Endothelial cell of umbilical vein (primary cell): ENCODE data around the gene COLQ. TPM values are rescaled to one million over a fixed set of nuclear protein-coding genes. Genes with fewer than 3 reads are reported as not detected.
"Not testable (repeated sequence)": the region's sequence is repeated elsewhere in the genome, so short reads cannot be mapped to it uniquely, and the experiment has no call there.

Source experiments
- BruUV-seq: library from RNA; stranded (reverse); fragments of 400-500 nt; replicated peaks from 2 replicates; lab custom pipeline; 2021; lab: Mats Ljungman, UMichigan
- CTCF ChIA-PET: fragments of 300-600, 350-600 bp; sonication (Branson Sonifier 250); formaldehyde crosslinking; loops from one replicate; lab custom pipeline; 2021; ENCODE audit warnings: antibody characterized with exemption, inconsistent platforms; lab: Charles Lee
- POLR2A ChIA-PET: fragments of 300-600, 350-600 bp; sonication (Branson Sonifier 250); formaldehyde crosslinking; loops from one replicate; lab custom pipeline; 2021; ENCODE audit warnings: antibody characterized with exemption, inconsistent platforms; lab: Charles Lee
- DNase-seq: peaks from one replicate; pipeline ENCODE4 v3.0.0-alpha.2; 2011; ENCODE audit warnings: low read depth, low spot score
- FAIRE-seq: peaks from 2 replicates; lab custom pipeline; 2011; peaks lifted over from hg19 to GRCh38; lab: Jason Lieb, UNC
- H2AFZ ChIP-seq: 2 replicates; pipeline ENCODE4 v1.6.0; 2012; ENCODE audit warnings: low read depth, low read length, control low read depth, inconsistent platforms
- H3K27ac ChIP-seq: 2 replicates; pipeline ENCODE4 v1.5.1; 2011; ENCODE audit warnings: low read depth, mild to moderate bottlenecking, control low read depth, low read length, moderate library complexity; ENCODE audit not compliant: insufficient read depth
- H3K27me3 ChIP-seq, 2 experiments: 2 replicates each; pipeline versions ENCODE4 v1.6.0 to v1.6.1; 2011; ENCODE audit warnings: low read length in 2 of 2, mixed read lengths in 1 of 2; ENCODE audit not compliant: control insufficient read depth in 2 of 2, insufficient read depth in 2 of 2
- H3K36me3 ChIP-seq, 2 experiments: 2 replicates in 1 of 2; 3 replicates in 1 of 2; pipeline ENCODE4 v1.5.1; 2011; ENCODE audit warnings: low read length in 2 of 2, mild to moderate bottlenecking in 1 of 2, moderate library complexity in 1 of 2; ENCODE audit not compliant: control insufficient read depth in 2 of 2, insufficient read depth in 2 of 2; ENCODE audit errors: extremely low read depth in 1 of 2
- H3K4me1 ChIP-seq: 3 replicates; pipeline ENCODE4 v1.5.1; 2011; ENCODE audit warnings: mild to moderate bottlenecking, low read length; ENCODE audit not compliant: control insufficient read depth, insufficient read depth; ENCODE audit errors: extremely low read depth
- H3K4me2 ChIP-seq: 2 replicates; pipeline ENCODE4 v1.6.1; 2011; ENCODE audit warnings: low read length, control low read depth, mixed read lengths; ENCODE audit not compliant: insufficient read depth
- H3K4me3 ChIP-seq, 3 experiments: fragments of 200-600 bp in 1 of 3; sonication (generic), shearing (Covaris generic) in 1 of 3; replicated peaks in 1 of 3; 2 replicates each; pipeline ENCODE4 v1.5.1; 2011 to 2016; ENCODE audit warnings: control low read depth in 3 of 3, low read length in 3 of 3, mild to moderate bottlenecking in 2 of 3, inconsistent platforms in 1 of 3, low read depth in 1 of 3, moderate library complexity in 1 of 3; ENCODE audit not compliant: insufficient read depth in 1 of 3
- H3K79me2 ChIP-seq: 2 replicates; pipeline ENCODE4 v1.6.0; 2012; ENCODE audit warnings: low read length, inconsistent platforms; ENCODE audit not compliant: control insufficient read depth, insufficient read depth
- H3K9ac ChIP-seq: replicated peaks from 2 replicates; pipeline ENCODE3; 2011; ENCODE audit warnings: low read length, control low read depth; ENCODE audit not compliant: insufficient read depth; ENCODE audit errors: extremely low read depth
- H3K9me1 ChIP-seq: replicated peaks from 3 replicates; pipeline ENCODE4 v1.6.0; 2011; ENCODE audit warnings: mild to moderate bottlenecking, low read length; ENCODE audit not compliant: control insufficient read depth, insufficient read depth; ENCODE audit errors: extremely low read depth
- H3K9me3 ChIP-seq: replicated peaks from 2 replicates; pipeline ENCODE4 v1.5.1; 2012; ENCODE audit warnings: low read length, inconsistent platforms; ENCODE audit not compliant: control insufficient read depth, insufficient read depth
- H4K20me1 ChIP-seq: replicated peaks from 2 replicates; pipeline ENCODE3; 2011; ENCODE audit warnings: mild to moderate bottlenecking, low read length; ENCODE audit not compliant: control insufficient read depth, insufficient read depth; ENCODE audit errors: extremely low read depth
- EZH2 ChIP-seq: IDR thresholded peaks from 2 replicates; pipeline ENCODE4 v1.6.1; 2012; ENCODE audit warnings: borderline replicate concordance, low read depth, mild to moderate bottlenecking, moderate library complexity, low read length, inconsistent platforms; ENCODE audit not compliant: severe bottlenecking
- FOS ChIP-seq: IDR thresholded peaks from 2 replicates; pipeline ENCODE4 v1.6.1; 2011; ENCODE audit warnings: mild to moderate bottlenecking, low read length, moderate library complexity, borderline replicate concordance; ENCODE audit not compliant: insufficient read depth
- GATA2 ChIP-seq: IDR thresholded peaks from 2 replicates; pipeline ENCODE4 v1.7.0; 2011; ENCODE audit warnings: low read depth, mild to moderate bottlenecking, moderate library complexity, mixed read lengths, low read length; ENCODE audit not compliant: insufficient read length, insufficient read depth
- JUN ChIP-seq: IDR thresholded peaks from 2 replicates; pipeline ENCODE4 v1.6.1; 2011; ENCODE audit warnings: borderline replicate concordance, low read depth; ENCODE audit not compliant: insufficient read length, insufficient read depth
- MYC ChIP-seq: IDR thresholded peaks from one replicate; pipeline ENCODE4 v1.6.1; 2011; ENCODE audit warnings: mild to moderate bottlenecking, low read depth, low read length
- POLR2A ChIP-seq: IDR thresholded peaks from 2 replicates; pipeline ENCODE4 v1.6.1; 2012; ENCODE audit warnings: low read depth, mild to moderate bottlenecking, control low read depth, low read length
- POLR2AphosphoS5 ChIP-seq: IDR thresholded peaks from 2 replicates; pipeline ENCODE4 v1.6.1; 2012; ENCODE audit warnings: low read depth, mild to moderate bottlenecking, control low read depth, low read length, moderate library complexity; ENCODE audit not compliant: insufficient read depth
- dilution Hi-C: fragments of 300-500 bp; cut with MboI; formaldehyde crosslinking; loops from one replicate; pipeline ENCODE4 v1.15.0; 2019; ENCODE audit warnings: low sequenced_read_pairs; ENCODE audit not compliant: extremely low pct_ligation_motif_present
- intact Hi-C: fragments of 100-400 bp; cut with micrococcal nuclease; formaldehyde crosslinking; loops from one replicate; pipeline ENCODE4 v1.10.0; 2022
- polyA plus RNA-seq, 4 experiments: library from polyadenylated mRNA; depleted of rRNA in 3 of 4; stranded (reverse) in 3 of 4; unstranded in 1 of 4; fragments of >200 nt; gene quantifications; 2 replicates each; pipeline versions ENCODE4 v1.2.1 to v1.2.3, GENCODE V29; 2011 to 2012; ENCODE audit warnings: missing spikeins in 1 of 4
- total RNA-seq: library from RNA; stranded (reverse); gene quantifications from 2 replicates; pipeline ENCODE4 v1.2.3, GENCODE V29; 2021
- TF ChIP-seq, protein P1 (sequence below), 2 donors: IDR thresholded peaks; 1 replicate in 1 of 2; 2 replicates in 1 of 2; pipeline ENCODE4 v1.5.1; 2011; ENCODE audit warnings: low read length in 2 of 2, mild to moderate bottlenecking in 2 of 2, moderate library complexity in 2 of 2, control low read depth in 1 of 2, inconsistent platforms in 1 of 2, low read depth in 1 of 2; ENCODE audit not compliant: insufficient read depth in 1 of 2; ENCODE audit errors: extremely low read depth in 1 of 2
- TF ChIP-seq, protein P2 (sequence below): IDR thresholded peaks from 2 replicates; pipeline ENCODE4 v1.6.1; 2011; ENCODE audit not compliant: insufficient read depth, insufficient read length

The COLQ gene
- total and polyA plus RNA-seq, 2 donors (not counting 3 experiments of a cell fraction or from before 2014, with no cell fraction given) = 2.0 to 2.3 TPM

- Histone ChIP-seq H3K27ac (peak overlapping the region; percentile 52), H3K36me3 (peaks cover 0 to 4% of the 10 kb centered on the region in 2 experiments), H3K9me1 (no peaks in the 10 kb centered on the region), H3K4me1 (peaks cover 14% of the 10 kb centered on the region), H3K79me2 (no peaks in the 10 kb centered on the region), H4K20me1 (no peaks in the 10 kb centered on the region), H3K9me3 (no peaks in the 10 kb centered on the region), H3K4me2 (peak overlapping the region; percentile 66), H3K9ac (peak overlapping the region; percentile 2), H2AFZ (peak overlapping the region; percentile 34), H3K4me3 (no peak overlapping the region), H3K27me3 (no peaks in the 10 kb centered on the region)
- dilution Hi-C loops = no loop called here
- BruUV-seq = no TSS peak
- TF ChIP-seq FOS (peak; percentile 76), POLR2A (no peak), GATA2 (peak; percentile 55), POLR2AphosphoS5 (no peak), JUN (peak; percentile 43), MYC (no peak), EZH2 (no peak)
- TF ChIP-seq, protein P1, sequence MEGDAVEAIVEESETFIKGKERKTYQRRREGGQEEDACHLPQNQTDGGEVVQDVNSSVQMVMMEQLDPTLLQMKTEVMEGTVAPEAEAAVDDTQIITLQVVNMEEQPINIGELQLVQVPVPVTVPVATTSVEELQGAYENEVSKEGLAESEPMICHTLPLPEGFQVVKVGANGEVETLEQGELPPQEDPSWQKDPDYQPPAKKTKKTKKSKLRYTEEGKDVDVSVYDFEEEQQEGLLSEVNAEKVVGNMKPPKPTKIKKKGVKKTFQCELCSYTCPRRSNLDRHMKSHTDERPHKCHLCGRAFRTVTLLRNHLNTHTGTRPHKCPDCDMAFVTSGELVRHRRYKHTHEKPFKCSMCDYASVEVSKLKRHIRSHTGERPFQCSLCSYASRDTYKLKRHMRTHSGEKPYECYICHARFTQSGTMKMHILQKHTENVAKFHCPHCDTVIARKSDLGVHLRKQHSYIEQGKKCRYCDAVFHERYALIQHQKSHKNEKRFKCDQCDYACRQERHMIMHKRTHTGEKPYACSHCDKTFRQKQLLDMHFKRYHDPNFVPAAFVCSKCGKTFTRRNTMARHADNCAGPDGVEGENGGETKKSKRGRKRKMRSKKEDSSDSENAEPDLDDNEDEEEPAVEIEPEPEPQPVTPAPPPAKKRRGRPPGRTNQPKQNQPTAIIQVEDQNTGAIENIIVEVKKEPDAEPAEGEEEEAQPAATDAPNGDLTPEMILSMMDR (IDR thresholded peaks at IDR 0.05; ENCODE audit: extremely low read depth in 1 of 2, insufficient read depth in 1 of 2, low read depth in 1 of 2, low read length in 2 of 2) = no peak
- TF ChIP-seq, protein P2, sequence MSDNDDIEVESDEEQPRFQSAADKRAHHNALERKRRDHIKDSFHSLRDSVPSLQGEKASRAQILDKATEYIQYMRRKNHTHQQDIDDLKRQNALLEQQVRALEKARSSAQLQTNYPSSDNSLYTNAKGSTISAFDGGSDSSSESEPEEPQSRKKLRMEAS = no peak
- intact Hi-C loops = no loop called here
- DNase-seq = peak; percentile 41
- FAIRE-seq = no peak
- ChIA-PET CTCF (interaction anchor here (1.0 kb wide), 1 partner anchor 16 kb away, joined by 3 read pairs; no protein-coding TSS in a partner anchor), POLR2A (no interaction called here)
Observed at GRCh38 chr3:15420871-15421270, 100.6 kb downstream of the COLQ start.

DNA sequence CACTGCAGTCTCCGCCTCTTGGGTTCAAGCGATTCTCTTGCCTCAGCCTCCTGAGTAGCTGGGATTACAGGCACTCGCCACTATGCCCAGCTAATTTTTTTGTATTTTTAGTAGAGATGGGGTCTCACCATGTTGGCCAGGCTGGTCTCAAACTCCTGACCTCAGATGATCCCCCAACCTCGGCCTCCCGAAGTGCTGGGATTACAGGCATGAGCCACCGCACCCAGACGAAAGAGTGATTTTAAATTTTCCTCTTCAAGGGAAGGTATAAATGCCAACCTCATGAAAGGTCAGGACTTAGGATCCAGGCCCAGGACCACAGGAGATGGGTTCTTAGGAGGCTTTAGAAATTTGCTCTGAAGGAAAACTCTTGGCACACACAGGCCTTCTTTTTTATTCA, 110.5 kb downstream of the COLQ start:
- H4K20me1 ChIP-seq, H3K9ac ChIP-seq, H3K9me3 ChIP-seq, H3K4me1 ChIP-seq, CTCF ChIA-PET, H3K9me1 ChIP-seq, intact Hi-C loops, FAIRE-seq, H3K4me3 ChIP-seq, H2AFZ ChIP-seq, BruUV-seq, H3K27me3 ChIP-seq, POLR2A ChIA-PET, dilution Hi-C loops, H3K27ac ChIP-seq, H3K4me2 ChIP-seq, DNase-seq, H3K79me2 ChIP-seq: not testable (repeated sequence)
- peaks cover 3 to 16% of the 10 kb centered on the region in 2 experiments for H3K36me3 ChIP-seq
